ENCODE data around the gene PTPRS. TPM values are rescaled to one million over a fixed set of nuclear protein-coding genes. Genes with fewer than 3 reads are reported as not detected.

The PTPRS gene
- total and polyA plus RNA-seq, 2 donors (not counting 3 experiments of a cell fraction or from before 2014, with no cell fraction given) = 10.1 to 16.1 TPM

GRCh38 chr19:5296457-5297271, 43.9 kb downstream of the PTPRS start:
- no peak for DNase-seq (ENCODE audit: low read depth, low spot score)
- no peak for FAIRE-seq
- ChIA-PET CTCF (no interaction called here), POLR2A (no interaction called here)
- Histone ChIP-seq H4K20me1 (replicated peaks; ENCODE audit: control insufficient read depth, extremely low read depth, insufficient read depth, low read length) (no peaks in the 10 kb centered on the region), H3K36me3 (ENCODE audit: control insufficient read depth in 2 of 2, extremely low read depth in 1 of 2, insufficient read depth in 2 of 2, low read length in 2 of 2) (no peaks in the 10 kb centered on the region), H3K27me3 (ENCODE audit: control insufficient read depth in 2 of 2, insufficient read depth in 2 of 2, low read length in 2 of 2) (peaks cover 4 to 13% of the 10 kb centered on the region in 2 experiments), H3K79me2 (ENCODE audit: control insufficient read depth, insufficient read depth, low read length) (no peaks in the 10 kb centered on the region), H3K9ac (replicated peaks; ENCODE audit: extremely low read depth, insufficient read depth, low read length) (no peak overlapping the region), H3K4me3 (replicated peaks in 1 of 3; ENCODE audit: insufficient read depth in 1 of 3, low read depth in 1 of 3, low read length in 3 of 3) (no peak overlapping the region), H2AFZ (ENCODE audit: low read depth, low read length) (no peak overlapping the region), H3K4me2 (ENCODE audit: insufficient read depth, low read length) (no peak overlapping the region), H3K27ac (ENCODE audit: insufficient read depth, low read depth, low read length) (no peak overlapping the region), H3K4me1 (ENCODE audit: control insufficient read depth, extremely low read depth, insufficient read depth, low read length) (peaks cover 5% of the 10 kb centered on the region), H3K9me1 (replicated peaks; ENCODE audit: control insufficient read depth, extremely low read depth, insufficient read depth, low read length) (no peaks in the 10 kb centered on the region), H3K9me3 (replicated peaks; ENCODE audit: control insufficient read depth, insufficient read depth, low read length) (no peaks in the 10 kb centered on the region)
- TF ChIP-seq POLR2AphosphoS5 (IDR thresholded peaks at IDR 0.05; ENCODE audit: insufficient read depth, low read depth, low read length) (no peak), CTCF (IDR thresholded peaks at IDR 0.05; ENCODE audit: extremely low read depth in 1 of 2, insufficient read depth in 1 of 2, low read depth in 1 of 2, low read length in 2 of 2) (no peak), EZH2 (IDR thresholded peaks at IDR 0.05; ENCODE audit: borderline replicate concordance, low read depth, low read length, severe bottlenecking) (no peak), MAX (IDR thresholded peaks at IDR 0.05; ENCODE audit: insufficient read depth, insufficient read length) (no peak), FOS (IDR thresholded peaks at IDR 0.05; ENCODE audit: borderline replicate concordance, insufficient read depth, low read length) (no peak), MYC (IDR thresholded peaks at IDR 0.05; ENCODE audit: low read depth, low read length) (no peak), GATA2 (IDR thresholded peaks at IDR 0.05; ENCODE audit: insufficient read depth, insufficient read length, low read depth, low read length) (no peak), JUN (IDR thresholded peaks at IDR 0.05; ENCODE audit: borderline replicate concordance, insufficient read depth, insufficient read length, low read depth) (no peak), POLR2A (IDR thresholded peaks at IDR 0.05; ENCODE audit: low read depth, low read length) (no peak)
- intact Hi-C loops (cut with micrococcal nuclease) = no loop called here
- dilution Hi-C loops (cut with MboI; ENCODE audit: extremely low pct_ligation_motif_present, low sequenced_read_pairs) = no loop called here
- BruUV-seq (replicated peaks) = no TSS peak

Measured in endothelial cell of umbilical vein (primary cell).